VCaP (cell line): ENCODE data around the gene TRNAU1AP.
"Not testable (repeated sequence)": the region's sequence is repeated elsewhere in the genome, so short reads cannot be mapped to it uniquely, and the experiment has no call there.

Experiments used
- H3K27ac ChIP-seq: fragments of 450-650 bp; 2 replicates; pipeline ENCODE4 v1.5.1; 2017
- CTCF ChIP-seq: fragments of 450-650 bp; conservative IDR thresholded peaks from 2 replicates; pipeline ENCODE4 v1.5.1; 2017; ENCODE audit warnings: mild to moderate bottlenecking, moderate library complexity

The TRNAU1AP gene

GRCh38 chr1:28530456-28530855, 22.4 kb upstream of the TRNAU1AP start:
- no peak for TF ChIP-seq CTCF

GRCh38 chr1:28534671-28535070, 18.2 kb upstream of the TRNAU1AP start:
- H3K27ac ChIP-seq = no peak overlapping the region
- no peak for TF ChIP-seq CTCF

More at GRCh38 chr1:28530456-28530855, 22.4 kb upstream of the TRNAU1AP start:
- H3K27ac ChIP-seq = no peak overlapping the region

- TF ChIP-seq CTCF = no peak
- no peak overlapping the region for H3K27ac ChIP-seq
These were observed 17.7 kb upstream of the TRNAU1AP start for GRCh38 chr1:28535180-28535579.

- no peak for TF ChIP-seq CTCF
- no peak overlapping the region for H3K27ac ChIP-seq
These were observed 15.3 kb upstream of the TRNAU1AP start for GRCh38 chr1:28537457-28538199.

- no peak for TF ChIP-seq CTCF
- no peak overlapping the region for H3K27ac ChIP-seq
These were observed 14.6 kb upstream of the TRNAU1AP start for GRCh38 chr1:28538286-28538685.

- TF ChIP-seq CTCF = peak; percentile 54
- H3K27ac ChIP-seq = no peak overlapping the region
These were observed 12.2 kb upstream of the TRNAU1AP start for GRCh38 chr1:28540651-28541050.

- not testable (repeated sequence) for H3K27ac ChIP-seq
These were observed 11.4 kb upstream of the TRNAU1AP start for GRCh38 chr1:28541414-28542015.

- no peak overlapping the region for H3K27ac ChIP-seq
- TF ChIP-seq CTCF = no peak
These were observed 7.6 kb upstream of the TRNAU1AP start for GRCh38 chr1:28545246-28545628.
